Stimulated activated CD8-positive, alpha-beta memory T cell treated with anti-CD3 and anti-CD28 coated beads, Interleukin-15, amount 100 ng/mL, for 24 hours (primary cell): ENCODE results near the gene MERTK.
"Not testable (repeated sequence)": the region's sequence is repeated elsewhere in the genome, so short reads cannot be mapped to it uniquely, and the experiment has no call there.

Experiments used
- DNase-seq: peaks from one replicate; pipeline ENCODE4 v3.0.0-alpha.2; 2020; ENCODE audit warnings: low read depth

MERTK gene

DNA sequence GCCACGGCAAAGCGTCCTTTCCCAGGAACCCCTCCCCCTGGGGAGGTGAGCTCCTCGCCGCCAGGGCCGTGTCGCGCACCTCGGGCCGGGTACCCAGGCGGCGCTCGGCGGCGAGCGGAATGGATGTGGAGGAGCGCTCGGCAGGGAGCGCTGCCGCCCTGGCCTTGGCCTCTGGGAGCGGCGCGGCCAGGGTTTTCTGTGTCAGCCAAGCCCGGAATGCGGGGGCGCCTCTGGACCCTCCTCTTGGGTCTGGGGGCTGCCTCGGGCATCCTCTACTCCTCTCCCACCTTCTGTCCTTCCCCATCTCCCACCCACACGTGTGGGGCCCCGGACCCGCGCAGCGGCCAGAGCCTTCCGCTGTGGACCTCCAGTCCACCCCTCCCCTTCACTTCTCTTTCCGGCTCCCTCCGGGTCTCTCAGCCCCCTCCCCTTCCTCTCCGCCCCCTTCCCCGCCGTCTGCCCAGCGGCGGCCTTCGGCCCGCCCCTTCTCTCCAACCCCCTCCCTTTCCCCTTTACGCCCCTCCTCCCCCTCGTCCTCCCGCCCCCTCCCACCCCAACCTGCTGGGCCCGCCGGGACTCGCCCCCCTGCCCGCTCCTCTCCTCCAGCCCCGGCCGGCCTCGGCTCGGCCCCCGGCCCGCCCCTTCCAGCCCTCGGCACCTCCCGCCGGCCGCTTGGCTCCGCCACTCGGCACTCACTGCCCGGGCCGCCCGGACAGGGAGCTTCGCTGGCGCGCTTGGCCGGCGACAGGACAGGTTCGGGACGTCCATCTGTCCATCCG is at the start of gene MERTK:
Gene MERTK, plus strand, starts transcription at position 684 of the 779 bp plus-strand sequence. CDS start 129 bp downstream, outside the sequence.
- peak; percentile 20 for DNase-seq

GRCh38 chr2:111850646-111851045 is 47.8 kb upstream of the MERTK start:
- not testable (repeated sequence) for DNase-seq

GRCh38 chr2:111852544-111852943 is 45.9 kb upstream of the MERTK start:
- not testable (repeated sequence) for DNase-seq

GRCh38 chr2:111860005-111860404 is 38.4 kb upstream of the MERTK start:
- DNase-seq = not testable (repeated sequence)

- DNase-seq = not testable (repeated sequence)
Observed at GRCh38 chr2:111865124-111865523, 33.3 kb upstream of the MERTK start.

- DNase-seq = not testable (repeated sequence)
Observed at GRCh38 chr2:111872806-111873205, 25.6 kb upstream of the MERTK start.

DNA sequence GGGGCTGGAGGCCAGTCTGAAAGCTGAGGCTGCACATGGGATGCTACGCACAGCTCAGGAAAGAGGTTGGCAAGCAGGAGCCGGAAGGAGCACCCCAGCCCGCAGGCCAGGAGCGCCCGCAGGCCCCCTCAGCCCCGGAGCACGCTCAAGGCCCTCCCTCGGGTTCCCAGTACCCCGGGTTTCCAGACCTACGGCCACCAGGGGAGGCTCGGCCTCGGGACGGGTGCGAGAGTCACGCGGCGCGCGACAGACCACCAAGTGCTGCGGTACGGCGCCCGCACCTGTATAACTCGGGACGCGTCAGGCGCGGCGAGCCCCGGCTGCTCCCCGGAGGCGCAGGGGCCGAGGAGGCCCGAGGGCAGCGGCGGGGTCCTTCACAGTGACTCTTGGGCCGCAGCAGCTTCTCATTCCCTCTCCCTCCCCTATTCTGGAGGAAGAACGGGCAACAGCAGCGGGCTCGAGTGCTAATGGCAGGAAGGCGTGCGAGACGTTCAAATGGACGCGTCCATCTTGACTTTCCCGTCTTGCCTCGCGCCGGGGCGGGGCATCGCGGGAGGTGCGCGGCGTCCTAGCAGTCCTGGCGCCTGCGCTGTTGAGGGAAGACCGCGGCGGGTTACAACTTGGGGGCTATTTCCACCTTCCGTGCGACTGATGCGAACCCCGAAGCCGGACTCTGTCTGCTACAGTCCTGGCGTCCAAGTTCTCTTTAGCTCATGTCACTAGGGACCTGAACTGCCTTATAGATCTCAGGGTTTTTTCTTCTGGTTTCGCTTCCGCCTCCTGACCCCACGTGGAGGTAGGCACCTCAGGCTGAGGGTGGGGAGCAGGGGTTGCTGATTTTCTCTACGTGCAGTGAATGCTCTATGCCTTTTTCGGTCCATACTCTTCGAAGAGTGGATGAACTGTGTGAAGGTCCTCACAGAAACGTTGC is 14.5 kb upstream of the MERTK start, which contains the start of gene ANAPC1:
Gene ANAPC1, minus strand, starts transcription at position 533 of the 931 bp plus-strand sequence. CDS start 3,368 bp downstream, outside the sequence.
- peak; percentile 76 for DNase-seq

DNA sequence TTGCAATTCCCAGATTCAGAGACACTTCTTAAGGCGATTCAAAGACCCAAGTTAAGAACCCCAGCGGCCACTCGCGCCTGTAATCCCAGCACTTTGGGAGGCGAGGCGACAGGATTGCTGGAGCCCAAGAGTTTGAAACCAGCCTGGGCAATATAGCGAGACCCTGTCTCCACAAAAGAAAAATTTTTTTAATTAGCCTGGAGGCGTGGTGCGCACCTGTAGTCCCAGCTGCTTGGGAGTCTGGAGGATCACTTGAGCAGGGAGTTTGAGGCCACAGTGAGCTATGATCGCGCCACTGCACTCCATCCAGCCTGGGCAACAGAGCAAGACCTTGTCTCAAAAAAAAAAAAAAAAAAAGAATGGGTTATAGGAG is 13.8 kb upstream of the MERTK start:
- DNase-seq = no peak

DNA sequence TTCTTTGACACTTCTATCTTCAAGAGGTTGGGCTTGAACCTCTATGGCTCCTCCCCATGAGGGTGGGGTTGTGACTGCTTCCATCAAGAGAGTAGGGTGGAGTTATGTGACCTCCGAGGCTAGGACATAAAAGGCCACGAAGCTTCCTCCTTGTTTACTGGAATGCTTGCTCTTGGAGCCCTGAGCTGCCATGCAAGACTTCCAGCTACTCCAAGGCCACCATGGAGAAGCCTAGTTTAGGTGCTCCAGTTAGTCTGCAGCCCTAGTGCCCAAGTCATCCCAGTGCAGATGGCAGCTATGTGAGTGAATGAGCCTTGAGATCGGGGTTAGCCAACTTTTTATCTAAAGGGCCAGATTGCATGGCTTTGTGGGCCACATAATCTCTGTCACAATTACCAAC is 2.4 kb upstream of the MERTK start:
- no peak for DNase-seq

GRCh38 chr2:111896576-111896975 is 1.8 kb upstream of the MERTK start:
- no peak for DNase-seq

GRCh38 chr2:111897630-111897923 is 830 bp upstream of the MERTK start:
- DNase-seq = no peak

DNA sequence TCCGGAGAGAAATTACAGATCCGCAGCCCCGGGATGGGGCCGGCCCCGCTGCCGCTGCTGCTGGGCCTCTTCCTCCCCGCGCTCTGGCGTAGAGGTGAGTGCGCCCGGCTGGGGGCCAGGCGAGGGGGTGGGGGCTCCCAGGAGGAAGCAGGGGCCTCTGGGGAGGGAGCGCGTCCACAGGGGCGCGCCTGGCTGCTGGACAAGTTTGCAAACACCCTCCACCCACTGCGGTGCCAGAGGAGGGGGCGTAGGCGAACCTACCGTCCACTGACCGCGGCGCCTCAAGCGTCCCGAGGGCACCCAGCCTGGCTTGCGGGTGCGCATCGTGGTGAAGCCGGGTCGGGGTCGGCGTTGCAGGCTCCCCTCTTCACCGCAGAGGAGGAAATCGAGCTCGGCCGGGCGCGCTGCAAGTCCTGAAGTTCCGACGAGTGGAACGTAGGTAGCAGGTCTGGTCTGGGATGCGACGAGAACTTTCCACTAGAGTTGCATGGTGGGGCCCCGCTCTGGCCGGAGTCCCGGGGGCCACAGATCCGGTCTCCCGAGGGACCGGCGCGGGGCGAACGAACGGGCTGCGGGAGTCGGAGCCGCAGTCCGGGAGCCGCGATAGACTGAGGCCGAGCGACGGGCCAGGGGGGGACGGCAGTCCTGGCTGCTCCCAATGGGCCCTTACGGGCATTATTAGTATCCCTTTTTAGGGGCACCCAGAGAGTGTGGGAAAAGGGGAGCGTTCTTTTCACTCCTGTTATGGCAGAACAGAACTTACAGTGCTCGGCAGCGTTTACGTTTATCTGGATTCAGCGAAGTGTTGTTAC is 502 bp downstream of the MERTK start:
- no peak for DNase-seq

DNA sequence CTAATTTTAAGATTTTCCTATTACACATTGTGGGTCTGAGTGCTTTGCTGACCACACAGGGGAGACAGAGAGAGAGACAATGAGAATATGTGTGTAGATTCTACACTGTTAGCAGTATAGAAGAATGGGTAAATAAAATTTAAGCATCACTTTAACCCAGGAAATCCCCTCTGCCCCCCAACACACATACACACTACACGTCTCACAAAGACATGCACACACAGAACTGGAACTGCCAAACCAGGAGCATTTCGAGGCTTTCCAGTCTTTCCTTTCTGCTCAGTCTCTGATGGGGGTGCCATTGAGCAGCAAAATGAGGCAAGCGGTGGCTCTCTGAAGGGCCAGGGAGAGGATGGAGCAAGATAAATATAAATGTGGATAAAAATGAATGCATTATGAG is 2.5 kb downstream of the MERTK start:
- no peak for DNase-seq

DNA sequence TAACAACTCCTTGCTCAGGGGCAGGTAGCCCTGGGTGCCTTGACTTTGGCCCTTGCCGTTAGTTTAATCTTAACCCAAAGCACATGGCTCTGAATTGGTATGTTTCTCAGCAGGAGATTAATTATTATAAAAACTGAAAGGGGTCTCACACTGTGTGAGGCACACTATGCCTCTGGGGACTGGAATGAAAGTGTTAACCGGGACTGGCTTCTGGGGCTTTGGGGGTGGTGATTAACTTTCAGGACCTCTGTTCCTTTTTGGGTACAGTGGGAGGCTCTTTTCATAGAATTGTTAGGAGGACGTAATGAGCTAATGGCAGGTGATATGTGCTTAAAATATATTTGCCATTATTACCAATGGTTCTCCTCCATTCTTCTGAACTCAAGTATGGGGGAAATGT is 5.1 kb downstream of the MERTK start:
- DNase-seq = no peak

DNA sequence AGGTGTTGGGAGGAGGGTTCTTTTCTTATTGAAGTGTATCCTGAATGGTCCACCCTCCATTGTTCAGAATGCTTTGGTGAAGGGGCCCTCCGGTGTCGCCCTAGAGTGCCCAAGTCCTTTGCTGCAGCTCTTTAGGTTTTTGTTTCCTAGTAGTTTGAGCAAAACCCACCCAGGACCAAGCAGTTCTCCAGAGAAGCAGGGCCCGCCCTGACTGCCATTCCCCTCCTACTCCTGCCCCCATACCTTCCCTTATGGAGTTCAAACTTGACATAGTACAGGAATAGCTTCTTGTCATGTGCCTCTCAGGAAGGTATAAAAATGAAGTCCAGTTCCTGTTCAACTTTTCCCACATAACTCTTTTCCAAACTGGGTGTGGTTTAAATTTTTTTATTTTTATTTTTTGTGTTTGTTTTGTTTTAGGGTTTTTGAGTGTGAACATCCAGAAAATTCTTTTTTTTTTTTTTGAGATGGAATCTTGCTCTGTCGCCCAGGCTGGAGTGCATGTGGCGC is 5.6 kb downstream of the MERTK start:
- DNase-seq = no peak

DNA sequence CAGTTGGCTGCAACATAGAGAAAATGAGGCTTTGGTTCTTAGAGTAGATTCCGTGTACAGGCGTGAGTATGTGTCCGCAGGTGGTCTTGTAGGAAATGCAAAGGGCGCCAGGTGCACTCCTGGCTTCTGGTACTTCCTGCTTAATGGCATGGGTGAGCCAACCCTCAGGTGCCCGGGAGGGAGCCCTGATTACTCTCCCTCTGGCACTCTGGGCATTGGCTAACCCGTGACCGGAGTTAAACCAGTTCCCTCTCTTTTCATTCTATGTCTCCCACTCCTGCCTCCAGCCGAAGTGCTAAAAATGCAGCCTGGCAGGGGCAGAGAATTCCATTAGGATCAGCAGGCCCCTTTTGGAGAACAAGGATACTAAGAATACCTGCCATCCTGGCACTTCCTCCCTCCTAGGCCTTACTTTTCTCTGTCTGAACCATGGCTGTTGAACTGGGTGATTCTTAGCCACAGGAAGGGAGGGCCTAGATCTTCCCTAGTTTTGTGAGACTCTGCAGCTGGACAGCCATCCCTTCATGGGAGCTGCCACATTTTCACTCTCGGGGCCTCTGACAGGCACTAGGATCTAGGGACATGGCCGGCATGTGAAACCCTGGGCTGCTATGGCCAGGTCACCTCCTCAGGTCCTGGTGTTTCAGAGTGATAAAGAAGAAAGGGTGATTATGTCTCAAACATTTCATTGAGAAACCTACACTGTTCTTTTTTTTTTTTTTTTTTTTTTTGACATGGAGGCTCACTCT is 6.5 kb downstream of the MERTK start:
- DNase-seq = no peak

- DNase-seq = not testable (repeated sequence)
Observed at GRCh38 chr2:111905475-111905869, 7.1 kb downstream of the MERTK start.

- no peak for DNase-seq
Observed at GRCh38 chr2:111905990-111906735, 7.8 kb downstream of the MERTK start.

DNA sequence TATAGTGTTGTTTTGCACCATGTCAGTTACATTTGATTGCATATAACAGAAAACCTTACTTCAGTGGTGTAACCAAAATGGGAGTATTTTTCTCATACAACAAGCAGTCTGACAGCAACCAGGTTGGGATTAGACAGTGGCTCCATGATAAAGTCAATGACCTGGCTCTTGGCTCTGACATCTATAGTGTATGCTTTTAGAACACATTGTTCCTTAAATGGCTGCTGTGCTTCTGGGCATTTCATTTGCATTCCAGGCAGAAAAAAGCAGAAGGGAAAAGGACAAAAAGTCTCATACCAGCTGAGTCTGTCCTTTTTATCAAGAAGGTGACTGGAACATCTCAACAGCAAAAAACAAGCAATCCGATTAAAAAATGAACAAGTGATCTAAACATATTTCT is 10.2 kb downstream of the MERTK start:
- DNase-seq = no peak

DNA sequence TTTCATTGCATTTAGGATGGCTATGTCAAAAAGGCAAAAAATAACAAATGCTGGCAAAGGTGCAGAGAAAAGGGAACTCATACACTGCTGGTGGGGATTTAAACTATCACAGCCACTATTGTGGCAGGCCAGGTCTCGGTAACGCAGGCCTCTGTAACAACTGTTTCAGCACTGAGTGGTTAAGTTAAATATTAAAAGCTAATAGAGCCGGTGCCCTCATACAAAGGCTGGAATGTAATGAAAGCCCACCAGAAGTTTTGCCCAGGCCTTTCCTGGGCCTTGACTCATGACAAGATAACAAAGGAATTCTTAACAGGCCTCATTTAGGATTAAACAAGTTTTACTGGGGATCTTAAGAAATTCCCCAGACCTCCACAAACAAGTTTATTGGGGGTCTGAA is 10.7 kb downstream of the MERTK start:
- no peak for DNase-seq

DNA sequence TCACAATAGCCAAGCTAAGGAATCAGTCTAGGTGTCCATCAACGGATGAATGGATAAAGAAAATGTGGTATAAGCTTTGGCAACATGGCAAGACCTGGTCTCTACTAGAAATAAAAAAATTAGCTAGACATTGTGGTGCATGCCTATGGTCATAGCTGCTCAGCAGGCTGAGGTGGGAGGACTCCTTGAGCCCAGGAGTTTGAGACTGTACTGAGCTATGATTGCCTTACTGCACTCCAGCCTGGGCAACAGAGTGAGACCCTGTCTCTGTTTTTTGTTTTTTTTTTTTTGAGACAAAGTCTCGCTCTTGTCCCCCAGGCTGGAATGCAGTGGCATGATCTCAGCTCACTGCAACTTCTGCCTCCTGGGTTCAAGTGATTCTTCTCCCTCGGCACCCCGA is 11.6 kb downstream of the MERTK start:
- DNase-seq = not testable (repeated sequence)
